D721Med (cell line): ENCODE data around the gene DYSF.

Experiments used
- DNase-seq: peaks from one replicate; pipeline ENCODE4 v3.0.0; 2011; ENCODE audit warnings: low spot score; ENCODE audit not compliant: insufficient read length
- FAIRE-seq: peaks from 2 replicates; lab custom pipeline; 2011; peaks lifted over from hg19 to GRCh38; lab: Jason Lieb, UNC
- TF ChIP-seq, protein P1 (sequence below): IDR thresholded peaks from 2 replicates; pipeline ENCODE4 v1.5.1; 2012; ENCODE audit warnings: mild to moderate bottlenecking, control low read depth; ENCODE audit not compliant: insufficient read depth; ENCODE audit errors: missing control alignments

DYSF gene

GRCh38 chr2:71535526-71535925 is 82.2 kb downstream of the DYSF start:
- FAIRE-seq (no peak), DNase-seq (no peak)
- TF ChIP-seq, protein P1, sequence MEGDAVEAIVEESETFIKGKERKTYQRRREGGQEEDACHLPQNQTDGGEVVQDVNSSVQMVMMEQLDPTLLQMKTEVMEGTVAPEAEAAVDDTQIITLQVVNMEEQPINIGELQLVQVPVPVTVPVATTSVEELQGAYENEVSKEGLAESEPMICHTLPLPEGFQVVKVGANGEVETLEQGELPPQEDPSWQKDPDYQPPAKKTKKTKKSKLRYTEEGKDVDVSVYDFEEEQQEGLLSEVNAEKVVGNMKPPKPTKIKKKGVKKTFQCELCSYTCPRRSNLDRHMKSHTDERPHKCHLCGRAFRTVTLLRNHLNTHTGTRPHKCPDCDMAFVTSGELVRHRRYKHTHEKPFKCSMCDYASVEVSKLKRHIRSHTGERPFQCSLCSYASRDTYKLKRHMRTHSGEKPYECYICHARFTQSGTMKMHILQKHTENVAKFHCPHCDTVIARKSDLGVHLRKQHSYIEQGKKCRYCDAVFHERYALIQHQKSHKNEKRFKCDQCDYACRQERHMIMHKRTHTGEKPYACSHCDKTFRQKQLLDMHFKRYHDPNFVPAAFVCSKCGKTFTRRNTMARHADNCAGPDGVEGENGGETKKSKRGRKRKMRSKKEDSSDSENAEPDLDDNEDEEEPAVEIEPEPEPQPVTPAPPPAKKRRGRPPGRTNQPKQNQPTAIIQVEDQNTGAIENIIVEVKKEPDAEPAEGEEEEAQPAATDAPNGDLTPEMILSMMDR = no peak

GRCh38 chr2:71536226-71536671 is 82.9 kb downstream of the DYSF start:
- TF ChIP-seq, protein P1 = no peak
- no peak for FAIRE-seq
- DNase-seq = no peak

DNA sequence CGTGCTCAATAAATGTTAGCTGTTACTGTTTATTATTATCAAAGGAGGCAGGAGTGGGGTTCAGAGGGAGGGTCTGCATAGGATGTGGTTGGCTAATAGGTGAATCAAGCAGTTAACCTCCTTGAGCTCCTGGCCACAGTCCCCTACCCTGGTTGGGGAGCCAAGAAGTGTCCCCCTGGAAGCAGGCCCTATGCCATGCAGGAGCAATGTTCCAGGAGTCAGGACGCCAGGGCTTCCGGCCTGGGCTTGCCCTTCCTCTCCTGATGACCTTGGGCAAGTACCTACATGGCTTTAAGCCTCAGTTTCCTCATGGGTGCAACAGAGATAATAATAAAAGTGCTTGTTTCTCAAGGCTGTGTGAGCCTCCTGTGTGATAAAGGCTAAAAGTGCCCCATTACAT is 84.9 kb downstream of the DYSF start:
- FAIRE-seq (no peak), DNase-seq (no peak)
- TF ChIP-seq, protein P1 = no peak

- no peak for DNase-seq
- no peak for FAIRE-seq
- TF ChIP-seq, protein P1 = no peak
Observed at GRCh38 chr2:71538656-71539265, 85.4 kb downstream of the DYSF start.

DNA sequence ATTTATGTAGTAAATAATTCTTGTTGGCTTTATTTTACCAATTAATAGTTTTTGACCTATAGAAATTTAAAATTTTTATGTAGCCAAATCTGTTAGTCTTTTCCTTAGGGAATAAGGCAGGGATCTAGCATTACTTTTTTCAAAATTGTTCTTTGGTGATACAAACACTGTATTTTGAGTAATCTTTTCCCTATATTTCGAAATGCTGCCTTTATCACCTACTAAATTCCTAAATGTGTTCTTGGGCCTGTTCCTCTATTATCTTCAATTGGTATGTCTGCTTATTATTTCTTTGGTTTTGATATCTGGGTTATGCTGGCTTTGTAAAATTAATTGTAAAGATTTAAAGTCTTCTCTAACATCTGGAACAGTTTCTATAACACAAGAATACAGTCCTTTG is 87.5 kb downstream of the DYSF start:
- FAIRE-seq (no peak), DNase-seq (no peak)
- TF ChIP-seq, protein P1 = no peak

GRCh38 chr2:71544919-71545571 is 91.7 kb downstream of the DYSF start:
- TF ChIP-seq, protein P1 = no peak
- no peak for FAIRE-seq
- no peak for DNase-seq
